ENCODE results near the gene SLC48A1.

SLC48A1 gene

GRCh38 chr12:47785887-47786661, 13.0 kb downstream of the SLC48A1 start:
- Histone ChIP-seq H3K36me3 (replicated peaks in 1 of 2; ENCODE audit: control insufficient read depth in 2 of 2, insufficient read depth in 2 of 2, low read length in 2 of 2) (peaks cover 61 to 100% of the 10 kb centered on the region in 2 donors), H3K23ac (ENCODE audit: low read depth, low read length, poor library complexity) (no peak overlapping the region)
- no CpG with 5 or more reads among the region's 11 CpGs for WGBS, 2 donors (ENCODE audit: extremely low coverage in 2 of 2, insufficient read length in 2 of 2, insufficient replicate concordance in 1 of 2)

GRCh38 chr12:47786662-47787280, 13.7 kb downstream of the SLC48A1 start:
- no peak overlapping the region for H2BK5ac ChIP-seq (ENCODE audit: low read length)
- no peak overlapping the region for H2AFZ ChIP-seq (ENCODE audit: low read length)
- no peak overlapping the region for H2BK120ac ChIP-seq (ENCODE audit: low read depth, low read length)
- H3K4me1 ChIP-seq (ENCODE audit: control insufficient read depth in 2 of 2, insufficient read depth in 1 of 2, low read depth in 1 of 2, low read length in 2 of 2) = no peaks in the 10 kb centered on the region
- H3K27ac ChIP-seq (replicated peaks; ENCODE audit: low read length) = no peak overlapping the region
- no peak overlapping the region for H4K8ac ChIP-seq (ENCODE audit: low read depth, low read length)
- WGBS, 2 donors (ENCODE audit: extremely low coverage in 2 of 2, insufficient read length in 2 of 2, insufficient replicate concordance in 1 of 2) = no CpG with 5 or more reads among the region's 10 CpGs
- H4K91ac ChIP-seq (ENCODE audit: low read depth, low read length, poor library complexity) = no peak overlapping the region
- H3K4me3 ChIP-seq (ENCODE audit: low read length in 2 of 2) = no peak overlapping the region
- H2BK12ac ChIP-seq (ENCODE audit: low read length) = no peak overlapping the region
- H3K4ac ChIP-seq (ENCODE audit: low read length) = no peak overlapping the region
- no peak for DNase-seq (ENCODE audit: low spot score)
- peaks cover 59 to 98% of the 10 kb centered on the region in 2 donors for H3K36me3 ChIP-seq (replicated peaks in 1 of 2; ENCODE audit: control insufficient read depth in 2 of 2, insufficient read depth in 2 of 2, low read length in 2 of 2)
- no peak overlapping the region for H3K4me2 ChIP-seq (ENCODE audit: insufficient read depth, low read length, poor library complexity, severe bottlenecking)
- no peak overlapping the region for H3K14ac ChIP-seq (ENCODE audit: low read length)
- no peak overlapping the region for H3K9ac ChIP-seq (ENCODE audit: low read depth, low read length, poor library complexity)
- no peaks in the 10 kb centered on the region for H3K27me3 ChIP-seq (ENCODE audit: control insufficient read depth in 3 of 3, insufficient read depth in 3 of 3, low read depth in 1 of 3, low read length in 3 of 3)
- H2AK5ac ChIP-seq (ENCODE audit: low read depth, low read length) = no peak overlapping the region
- H3K18ac ChIP-seq (ENCODE audit: low read length) = no peak overlapping the region
- no peaks in the 10 kb centered on the region for H3K9me3 ChIP-seq (replicated peaks in 1 of 2; ENCODE audit: control insufficient read depth in 2 of 2, insufficient read depth in 1 of 2, low read depth in 1 of 2, low read length in 2 of 2)
- no peaks in the 10 kb centered on the region for H3K79me1 ChIP-seq (ENCODE audit: low read depth, low read length)
- H2BK15ac ChIP-seq (ENCODE audit: low read length) = no peak overlapping the region
- H3K23ac ChIP-seq (ENCODE audit: low read depth, low read length, poor library complexity) = no peak overlapping the region

More at GRCh38 chr12:47785887-47786661, 13.0 kb downstream of the SLC48A1 start:
- H3K18ac ChIP-seq (ENCODE audit: low read length) = no peak overlapping the region
- H3K4me2 ChIP-seq (ENCODE audit: insufficient read depth, low read length, poor library complexity, severe bottlenecking) = no peak overlapping the region
- H4K91ac ChIP-seq (ENCODE audit: low read depth, low read length, poor library complexity) = no peak overlapping the region
- H2BK12ac ChIP-seq (ENCODE audit: low read length) = no peak overlapping the region
- H3K4me1 ChIP-seq (ENCODE audit: control insufficient read depth in 2 of 2, insufficient read depth in 1 of 2, low read depth in 1 of 2, low read length in 2 of 2) = no peaks in the 10 kb centered on the region
- H2AFZ ChIP-seq (ENCODE audit: low read length) = no peak overlapping the region
- no peak overlapping the region for H2AK5ac ChIP-seq (ENCODE audit: low read depth, low read length)
- no peak for DNase-seq (ENCODE audit: low spot score)
- no peak overlapping the region for H3K4ac ChIP-seq (ENCODE audit: low read length)
- H2BK15ac ChIP-seq (ENCODE audit: low read length) = no peak overlapping the region
- no peak overlapping the region for H2BK120ac ChIP-seq (ENCODE audit: low read depth, low read length)
- H3K9ac ChIP-seq (ENCODE audit: low read depth, low read length, poor library complexity) = no peak overlapping the region
- H4K8ac ChIP-seq (ENCODE audit: low read depth, low read length) = no peak overlapping the region
- H3K9me3 ChIP-seq (replicated peaks in 1 of 2; ENCODE audit: control insufficient read depth in 2 of 2, insufficient read depth in 1 of 2, low read depth in 1 of 2, low read length in 2 of 2) = no peaks in the 10 kb centered on the region
- no peak overlapping the region for H2BK5ac ChIP-seq (ENCODE audit: low read length)
- no peak overlapping the region for H3K27ac ChIP-seq (replicated peaks; ENCODE audit: low read length)
- H3K4me3 ChIP-seq (ENCODE audit: low read length in 2 of 2) = no peak overlapping the region
- H3K27me3 ChIP-seq (ENCODE audit: control insufficient read depth in 3 of 3, insufficient read depth in 3 of 3, low read depth in 1 of 3, low read length in 3 of 3) = no peaks in the 10 kb centered on the region
- H3K79me1 ChIP-seq (ENCODE audit: low read depth, low read length) = no peaks in the 10 kb centered on the region
- H3K14ac ChIP-seq (ENCODE audit: low read length) = no peak overlapping the region

- peaks cover 57 to 96% of the 10 kb centered on the region in 2 donors for H3K36me3 ChIP-seq (replicated peaks in 1 of 2; ENCODE audit: control insufficient read depth in 2 of 2, insufficient read depth in 2 of 2, low read length in 2 of 2)
- no peak overlapping the region for H3K14ac ChIP-seq (ENCODE audit: low read length)
- no peak for DNase-seq (ENCODE audit: low spot score)
- H3K79me1 ChIP-seq (ENCODE audit: low read depth, low read length) = no peaks in the 10 kb centered on the region
- no peak overlapping the region for H3K23ac ChIP-seq (ENCODE audit: low read depth, low read length, poor library complexity)
- H4K8ac ChIP-seq (ENCODE audit: low read depth, low read length) = no peak overlapping the region
- no peak overlapping the region for H3K27ac ChIP-seq (replicated peaks; ENCODE audit: low read length)
- H2BK5ac ChIP-seq (ENCODE audit: low read length) = no peak overlapping the region
- no peak overlapping the region for H2AK5ac ChIP-seq (ENCODE audit: low read depth, low read length)
- H4K91ac ChIP-seq (ENCODE audit: low read depth, low read length, poor library complexity) = no peak overlapping the region
- peak overlapping the region in 1 of 2 donors; percentile 13 for H3K4me3 ChIP-seq (ENCODE audit: low read length in 2 of 2)
- H2AFZ ChIP-seq (ENCODE audit: low read length) = no peak overlapping the region
- H3K9ac ChIP-seq (ENCODE audit: low read depth, low read length, poor library complexity) = no peak overlapping the region
- H3K4me1 ChIP-seq (ENCODE audit: control insufficient read depth in 2 of 2, insufficient read depth in 1 of 2, low read depth in 1 of 2, low read length in 2 of 2) = no peaks in the 10 kb centered on the region
- no CpG with 5 or more reads among the region's 14 CpGs for WGBS, 2 donors (ENCODE audit: extremely low coverage in 2 of 2, insufficient read length in 2 of 2, insufficient replicate concordance in 1 of 2)
- H3K4me2 ChIP-seq (ENCODE audit: insufficient read depth, low read length, poor library complexity, severe bottlenecking) = no peak overlapping the region
- H2BK15ac ChIP-seq (ENCODE audit: low read length) = no peak overlapping the region
- no peak overlapping the region for H2BK12ac ChIP-seq (ENCODE audit: low read length)
- no peak overlapping the region for H3K18ac ChIP-seq (ENCODE audit: low read length)
- H2BK120ac ChIP-seq (ENCODE audit: low read depth, low read length) = no peak overlapping the region
- no peaks in the 10 kb centered on the region for H3K9me3 ChIP-seq (replicated peaks in 1 of 2; ENCODE audit: control insufficient read depth in 2 of 2, insufficient read depth in 1 of 2, low read depth in 1 of 2, low read length in 2 of 2)
- no peak overlapping the region for H3K4ac ChIP-seq (ENCODE audit: low read length)
- no peaks in the 10 kb centered on the region for H3K27me3 ChIP-seq (ENCODE audit: control insufficient read depth in 3 of 3, insufficient read depth in 3 of 3, low read depth in 1 of 3, low read length in 3 of 3)
Observed at GRCh38 chr12:47787596-47788319, 14.7 kb downstream of the SLC48A1 start.

- H3K23ac ChIP-seq (ENCODE audit: low read depth, low read length, poor library complexity) = no peak overlapping the region
- no peak overlapping the region for H3K18ac ChIP-seq (ENCODE audit: low read length)
- no peak overlapping the region for H2AK5ac ChIP-seq (ENCODE audit: low read depth, low read length)
- no peak overlapping the region for H3K9ac ChIP-seq (ENCODE audit: low read depth, low read length, poor library complexity)
- no peaks in the 10 kb centered on the region for H3K27me3 ChIP-seq (ENCODE audit: control insufficient read depth in 3 of 3, insufficient read depth in 3 of 3, low read depth in 1 of 3, low read length in 3 of 3)
- H3K79me1 ChIP-seq (ENCODE audit: low read depth, low read length) = no peaks in the 10 kb centered on the region
- no peak overlapping the region for H3K27ac ChIP-seq (replicated peaks; ENCODE audit: low read length)
- no peak overlapping the region for H2BK12ac ChIP-seq (ENCODE audit: low read length)
- H3K4ac ChIP-seq (ENCODE audit: low read length) = no peak overlapping the region
- no peaks in the 10 kb centered on the region for H3K9me3 ChIP-seq (replicated peaks in 1 of 2; ENCODE audit: control insufficient read depth in 2 of 2, insufficient read depth in 1 of 2, low read depth in 1 of 2, low read length in 2 of 2)
- H3K4me3 ChIP-seq (ENCODE audit: low read length in 2 of 2) = peak overlapping the region in 1 of 2 donors; percentile 4
- H4K91ac ChIP-seq (ENCODE audit: low read depth, low read length, poor library complexity) = no peak overlapping the region
- no peak overlapping the region for H2BK120ac ChIP-seq (ENCODE audit: low read depth, low read length)
- H3K4me1 ChIP-seq (ENCODE audit: control insufficient read depth in 2 of 2, insufficient read depth in 1 of 2, low read depth in 1 of 2, low read length in 2 of 2) = no peaks in the 10 kb centered on the region
- no peak overlapping the region for H3K4me2 ChIP-seq (ENCODE audit: insufficient read depth, low read length, poor library complexity, severe bottlenecking)
- no peak for DNase-seq (ENCODE audit: low spot score)
- no peak overlapping the region for H2BK15ac ChIP-seq (ENCODE audit: low read length)
- no peak overlapping the region for H2BK5ac ChIP-seq (ENCODE audit: low read length)
- no peak overlapping the region for H4K8ac ChIP-seq (ENCODE audit: low read depth, low read length)
- H2AFZ ChIP-seq (ENCODE audit: low read length) = no peak overlapping the region
- no CpG with 5 or more reads among the region's 5 CpGs for WGBS, 2 donors (ENCODE audit: extremely low coverage in 2 of 2, insufficient read length in 2 of 2, insufficient replicate concordance in 1 of 2)
- peaks cover 52 to 96% of the 10 kb centered on the region in 2 donors for H3K36me3 ChIP-seq (replicated peaks in 1 of 2; ENCODE audit: control insufficient read depth in 2 of 2, insufficient read depth in 2 of 2, low read length in 2 of 2)
- no peak overlapping the region for H3K14ac ChIP-seq (ENCODE audit: low read length)
Observed at GRCh38 chr12:47789141-47789540, 16.1 kb downstream of the SLC48A1 start.

Data from neuronal stem cell (in vitro differentiated cells).